Measurements from ENCODE around the gene CPPED1.

DNA sequence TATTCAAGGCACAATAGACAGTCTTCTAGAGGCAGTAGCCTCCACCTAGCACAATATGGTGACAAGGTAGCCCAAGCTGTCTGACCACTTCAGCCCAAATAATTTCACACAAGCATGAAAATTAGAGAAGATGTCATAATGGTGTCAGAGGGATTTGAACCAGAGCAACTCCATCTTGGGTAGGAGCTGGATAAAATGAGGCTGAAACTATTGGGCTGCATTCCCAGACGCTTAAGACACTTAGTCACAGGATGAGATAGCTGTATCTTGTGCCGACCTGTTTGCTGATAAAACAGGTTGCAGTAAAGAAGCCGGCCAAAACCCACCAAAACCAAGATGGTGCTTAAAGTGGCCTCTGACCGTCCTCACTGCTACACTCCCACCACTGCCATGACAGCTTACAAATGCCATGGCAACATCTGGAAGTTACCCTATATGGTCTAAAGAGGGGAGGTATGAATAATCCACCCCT lies 192.6 kb downstream of the CPPED1 start:
- TF ChIP-seq, protein P1, sequence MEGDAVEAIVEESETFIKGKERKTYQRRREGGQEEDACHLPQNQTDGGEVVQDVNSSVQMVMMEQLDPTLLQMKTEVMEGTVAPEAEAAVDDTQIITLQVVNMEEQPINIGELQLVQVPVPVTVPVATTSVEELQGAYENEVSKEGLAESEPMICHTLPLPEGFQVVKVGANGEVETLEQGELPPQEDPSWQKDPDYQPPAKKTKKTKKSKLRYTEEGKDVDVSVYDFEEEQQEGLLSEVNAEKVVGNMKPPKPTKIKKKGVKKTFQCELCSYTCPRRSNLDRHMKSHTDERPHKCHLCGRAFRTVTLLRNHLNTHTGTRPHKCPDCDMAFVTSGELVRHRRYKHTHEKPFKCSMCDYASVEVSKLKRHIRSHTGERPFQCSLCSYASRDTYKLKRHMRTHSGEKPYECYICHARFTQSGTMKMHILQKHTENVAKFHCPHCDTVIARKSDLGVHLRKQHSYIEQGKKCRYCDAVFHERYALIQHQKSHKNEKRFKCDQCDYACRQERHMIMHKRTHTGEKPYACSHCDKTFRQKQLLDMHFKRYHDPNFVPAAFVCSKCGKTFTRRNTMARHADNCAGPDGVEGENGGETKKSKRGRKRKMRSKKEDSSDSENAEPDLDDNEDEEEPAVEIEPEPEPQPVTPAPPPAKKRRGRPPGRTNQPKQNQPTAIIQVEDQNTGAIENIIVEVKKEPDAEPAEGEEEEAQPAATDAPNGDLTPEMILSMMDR (IDR thresholded peaks at IDR 0.05 in 8 of 11, conservative IDR thresholded peaks at IDR 0.05 in 3 of 11) = no peak
- TF ChIP-seq POLR2AphosphoS5 (IDR thresholded peaks at IDR 0.05) (no peak), POLR2A (IDR thresholded peaks at IDR 0.05) (no peak)

Measured in spleen (tissue), 7 donors.